ENCODE measurements around the gene MRPL49. TPM values are rescaled to one million over a fixed set of nuclear protein-coding genes. Genes with fewer than 3 reads are reported as not detected.

The MRPL49 gene
- total RNA-seq, 1 experiment from 2014 or later = 73.4 TPM

- no peak overlapping the region for H4K91ac ChIP-seq (ENCODE audit: insufficient read length, low read depth, low read length)
- no peak for DNase-seq
- no peak overlapping the region for H3K27ac Mint-ChIP-seq
- no peak overlapping the region for H3K9ac ChIP-seq (ENCODE audit: extremely low read depth, insufficient read length, low read length)
- H3K23me2 ChIP-seq (ENCODE audit: insufficient read length, low read depth, low read length, poor library complexity, severe bottlenecking) = no peaks in the 10 kb centered on the region
- H3K56ac ChIP-seq (ENCODE audit: insufficient read length, low read depth, low read length) = no peak overlapping the region
- no peak overlapping the region for H3K27ac ChIP-seq (ENCODE audit: insufficient read length, low read depth, low read length)
- H3K4ac ChIP-seq (ENCODE audit: low read depth, low read length) = no peak overlapping the region
- no peak overlapping the region for H3K4me3 Mint-ChIP-seq
- TF ChIP-seq CTCF (conservative IDR thresholded peaks at IDR 0.05) = no peak
- no peak overlapping the region for H3K18ac ChIP-seq (ENCODE audit: insufficient read length, low read depth, low read length)
- H3K23ac ChIP-seq (ENCODE audit: insufficient read length, low read depth, low read length) = no peak overlapping the region
- H2BK20ac ChIP-seq (ENCODE audit: low read depth, low read length, poor library complexity, severe bottlenecking) = no peak overlapping the region
- WGBS (ENCODE audit: extremely low coverage, insufficient read length, low lambda C conversion rate) = no CpG with 5 or more reads among the region's 7 CpGs
- H3K9me3 ChIP-seq (ENCODE audit: control insufficient read depth, low read depth, low read length) = no peaks in the 10 kb centered on the region
- peaks cover 35% of the 10 kb centered on the region for H3K27me3 Mint-ChIP-seq (ENCODE audit: low read depth)
- no peak overlapping the region for H2AFZ ChIP-seq (ENCODE audit: low read length)
- no peaks in the 10 kb centered on the region for H3K4me1 Mint-ChIP-seq
- H2BK15ac ChIP-seq (ENCODE audit: low read depth, low read length) = no peak overlapping the region
- no peaks in the 10 kb centered on the region for H3K36me3 Mint-ChIP-seq (ENCODE audit: insufficient read depth in 1 of 3, low read depth in 3 of 3)
- no peaks in the 10 kb centered on the region for H3K79me2 ChIP-seq (ENCODE audit: insufficient read depth, low read length)
- no peak overlapping the region for H2AK5ac ChIP-seq (ENCODE audit: insufficient read length, low read length)
- no peaks in the 10 kb centered on the region for H4K20me1 ChIP-seq (ENCODE audit: control insufficient read depth, insufficient read depth, insufficient read length)
- H2BK120ac ChIP-seq (ENCODE audit: low read depth, low read length, poor library complexity, severe bottlenecking) = no peak overlapping the region
- H2BK5ac ChIP-seq (ENCODE audit: insufficient read length, low read length) = no peak overlapping the region
- no peak overlapping the region for H4K5ac ChIP-seq (ENCODE audit: insufficient read length, low read depth, low read length)
- H3K14ac ChIP-seq (ENCODE audit: insufficient read depth, low read length) = no peak overlapping the region
- no peaks in the 10 kb centered on the region for H3K79me1 ChIP-seq (ENCODE audit: insufficient read depth, low read depth, low read length, poor library complexity, severe bottlenecking)
- H3T11ph ChIP-seq (ENCODE audit: low read length) = no peak overlapping the region
- H3K4me1 ChIP-seq (ENCODE audit: insufficient read depth, low read length) = no peaks in the 10 kb centered on the region
- H3K27me3 ChIP-seq (ENCODE audit: insufficient read depth, low read length) = no peaks in the 10 kb centered on the region
- H4K8ac ChIP-seq (replicated peaks; ENCODE audit: insufficient read length, low read depth, low read length) = no peak overlapping the region
- peaks cover 2 to 6% of the 10 kb centered on the region in 2 experiments; a peak in 3 of 5 replicates for H3K9me3 Mint-ChIP-seq
- no peak overlapping the region for H2BK12ac ChIP-seq (ENCODE audit: insufficient read length, low read depth, low read length)
- H3K4me2 ChIP-seq (ENCODE audit: insufficient read depth, insufficient read length, low read length) = no peak overlapping the region
These were observed 19.9 kb downstream of the MRPL49 start for GRCh38 chr11:65141896-65142494.
